ENCODE data around the gene MALT1. TPM values are rescaled to one million over a fixed set of nuclear protein-coding genes. Genes with fewer than 3 reads are reported as not detected.

The MALT1 gene
- polyA plus RNA-seq, 3 donors: 18.3 to 24.9 (median 23.8) TPM

- no peaks in the 10 kb centered on the region for H3K36me3 ChIP-seq (replicated peaks in 1 of 2; ENCODE audit: control insufficient read depth in 1 of 2, insufficient read depth in 2 of 2, low read length in 2 of 2)
- peaks cover 0 to 2% (median 0%) of the 10 kb centered on the region in 7 donors for H3K9me3 Mint-ChIP-seq
- H3K4me2 ChIP-seq (replicated peaks; ENCODE audit: extremely low read depth, low read length, poor library complexity, severe bottlenecking): no peak overlapping the region
- H3K4me1 Mint-ChIP-seq: peaks cover 1% of the 10 kb centered on the region
- intact Hi-C loops (cut with micrococcal nuclease): no loop called here
- no peaks in the 10 kb centered on the region for H3K27me3 ChIP-seq (ENCODE audit: control insufficient read depth in 2 of 2, insufficient read depth in 2 of 2, low read length in 2 of 2)
- no peaks in the 10 kb centered on the region for H4K20me1 ChIP-seq (ENCODE audit: insufficient read depth, low read length)
- no peak for DNase-seq
- no peak overlapping the region for H3K27ac ChIP-seq (ENCODE audit: low read depth in 1 of 2, low read length in 2 of 2)
- no peaks in the 10 kb centered on the region for H3K4me1 ChIP-seq (ENCODE audit: control insufficient read depth in 1 of 2, insufficient read depth in 2 of 2, low read length in 2 of 2)
- H2AFZ ChIP-seq (ENCODE audit: insufficient read depth, low read depth, low read length, poor library complexity, severe bottlenecking): no peak overlapping the region
- H3K27me3 Mint-ChIP-seq (ENCODE audit: low read depth in 3 of 3): peaks cover 2 to 8% (median 5%) of the 10 kb centered on the region in 3 donors
- TF ChIP-seq, protein P1, sequence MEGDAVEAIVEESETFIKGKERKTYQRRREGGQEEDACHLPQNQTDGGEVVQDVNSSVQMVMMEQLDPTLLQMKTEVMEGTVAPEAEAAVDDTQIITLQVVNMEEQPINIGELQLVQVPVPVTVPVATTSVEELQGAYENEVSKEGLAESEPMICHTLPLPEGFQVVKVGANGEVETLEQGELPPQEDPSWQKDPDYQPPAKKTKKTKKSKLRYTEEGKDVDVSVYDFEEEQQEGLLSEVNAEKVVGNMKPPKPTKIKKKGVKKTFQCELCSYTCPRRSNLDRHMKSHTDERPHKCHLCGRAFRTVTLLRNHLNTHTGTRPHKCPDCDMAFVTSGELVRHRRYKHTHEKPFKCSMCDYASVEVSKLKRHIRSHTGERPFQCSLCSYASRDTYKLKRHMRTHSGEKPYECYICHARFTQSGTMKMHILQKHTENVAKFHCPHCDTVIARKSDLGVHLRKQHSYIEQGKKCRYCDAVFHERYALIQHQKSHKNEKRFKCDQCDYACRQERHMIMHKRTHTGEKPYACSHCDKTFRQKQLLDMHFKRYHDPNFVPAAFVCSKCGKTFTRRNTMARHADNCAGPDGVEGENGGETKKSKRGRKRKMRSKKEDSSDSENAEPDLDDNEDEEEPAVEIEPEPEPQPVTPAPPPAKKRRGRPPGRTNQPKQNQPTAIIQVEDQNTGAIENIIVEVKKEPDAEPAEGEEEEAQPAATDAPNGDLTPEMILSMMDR (IDR thresholded peaks at IDR 0.05): no peak
- H3K79me2 ChIP-seq (ENCODE audit: insufficient read depth, low read length): no peaks in the 10 kb centered on the region
- no peaks in the 10 kb centered on the region for H3K9me3 ChIP-seq (replicated peaks in 1 of 2; ENCODE audit: control insufficient read depth in 1 of 2, insufficient read depth in 1 of 2, low read length in 2 of 2)
- H3K4me3 ChIP-seq (replicated peaks in 1 of 3; ENCODE audit: low read depth in 2 of 3, low read length in 3 of 3): no peak overlapping the region
- H3K9ac ChIP-seq (ENCODE audit: insufficient read depth, low read length, poor library complexity, severe bottlenecking): no peak overlapping the region
- 74% methylated on average over 13 of the region's 15 CpGs for WGBS (ENCODE audit: insufficient coverage)
- H3K4me3 Mint-ChIP-seq: no peak overlapping the region
- H3K27ac Mint-ChIP-seq: peak overlapping the region in 1 of 7 donors; percentile 34
- no peaks in the 10 kb centered on the region for H3K36me3 Mint-ChIP-seq
Observed at GRCh38 chr18:58784601-58785137, 113.4 kb downstream of the MALT1 start.

GRCh38 chr18:58785171-58785805, 114.0 kb downstream of the MALT1 start:
- Mint-ChIP-seq H3K4me3 (no peak overlapping the region), H3K9me3 (peaks cover 0 to 2% (median 0%) of the 10 kb centered on the region in 7 donors), H3K4me1 (peaks cover 1% of the 10 kb centered on the region), H3K27me3 (ENCODE audit: low read depth in 3 of 3) (peaks cover 2 to 8% (median 5%) of the 10 kb centered on the region in 3 donors), H3K36me3 (no peaks in the 10 kb centered on the region), H3K27ac (peak overlapping the region in 1 of 7 donors; percentile 33)
- WGBS (ENCODE audit: insufficient coverage): 90% methylated on average over 12 of the region's 13 CpGs
- no peak for DNase-seq
- no peak overlapping the region for H3K9ac ChIP-seq (ENCODE audit: insufficient read depth, low read length, poor library complexity, severe bottlenecking)
- no peak overlapping the region for H3K4me3 ChIP-seq (replicated peaks in 1 of 3; ENCODE audit: low read depth in 2 of 3, low read length in 3 of 3)
- no peaks in the 10 kb centered on the region for H4K20me1 ChIP-seq (ENCODE audit: insufficient read depth, low read length)
- H3K27ac ChIP-seq (ENCODE audit: low read depth in 1 of 2, low read length in 2 of 2): no peak overlapping the region
- no peak overlapping the region for H2AFZ ChIP-seq (ENCODE audit: insufficient read depth, low read depth, low read length, poor library complexity, severe bottlenecking)
- H3K27me3 ChIP-seq (ENCODE audit: control insufficient read depth in 2 of 2, insufficient read depth in 2 of 2, low read length in 2 of 2): no peaks in the 10 kb centered on the region
- intact Hi-C loops (cut with micrococcal nuclease): no loop called here
- no peak overlapping the region for H3K4me2 ChIP-seq (replicated peaks; ENCODE audit: extremely low read depth, low read length, poor library complexity, severe bottlenecking)
- H3K9me3 ChIP-seq (replicated peaks in 1 of 2; ENCODE audit: control insufficient read depth in 1 of 2, insufficient read depth in 1 of 2, low read length in 2 of 2): no peaks in the 10 kb centered on the region
- H3K36me3 ChIP-seq (replicated peaks in 1 of 2; ENCODE audit: control insufficient read depth in 1 of 2, insufficient read depth in 2 of 2, low read length in 2 of 2): no peaks in the 10 kb centered on the region
- no peaks in the 10 kb centered on the region for H3K4me1 ChIP-seq (ENCODE audit: control insufficient read depth in 1 of 2, insufficient read depth in 2 of 2, low read length in 2 of 2)
- TF ChIP-seq, protein P1 (IDR thresholded peaks at IDR 0.05): no peak
- no peaks in the 10 kb centered on the region for H3K79me2 ChIP-seq (ENCODE audit: insufficient read depth, low read length)

Measured in CD14-positive monocyte (primary cell).